Globus pallidus (tissue), 1 donor: ENCODE results near the gene KRTAP20-1.

Experiments
- DNase-seq: peaks from one replicate; pipeline ENCODE4 v3.0.0-alpha.2; 2015; ENCODE audit warnings: low spot score

KRTAP20-1 gene

DNA sequence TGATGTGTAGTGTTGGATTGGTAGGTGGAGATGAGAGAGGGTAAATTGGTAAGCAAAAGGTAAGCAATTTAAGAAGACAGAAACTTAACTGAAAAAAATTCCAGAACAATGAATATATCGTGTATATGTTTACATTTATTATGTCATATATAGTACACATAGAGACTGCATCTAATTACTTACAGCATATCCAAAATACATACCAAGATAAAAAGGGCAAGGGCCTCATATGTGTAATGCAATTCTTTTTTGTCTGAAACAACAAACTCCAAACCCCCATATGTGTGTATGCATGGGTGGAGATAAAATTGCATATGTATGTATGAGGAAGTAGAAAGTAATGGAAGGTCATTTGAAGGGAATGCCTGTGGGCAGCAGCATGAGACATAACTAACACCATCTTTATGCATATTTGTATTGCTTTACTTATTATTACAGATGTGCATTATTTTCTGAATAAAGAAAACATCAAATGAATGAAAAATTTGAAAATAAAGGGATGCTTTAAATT lies 30.7 kb downstream of the KRTAP20-1 start:
- no peak for DNase-seq

DNA sequence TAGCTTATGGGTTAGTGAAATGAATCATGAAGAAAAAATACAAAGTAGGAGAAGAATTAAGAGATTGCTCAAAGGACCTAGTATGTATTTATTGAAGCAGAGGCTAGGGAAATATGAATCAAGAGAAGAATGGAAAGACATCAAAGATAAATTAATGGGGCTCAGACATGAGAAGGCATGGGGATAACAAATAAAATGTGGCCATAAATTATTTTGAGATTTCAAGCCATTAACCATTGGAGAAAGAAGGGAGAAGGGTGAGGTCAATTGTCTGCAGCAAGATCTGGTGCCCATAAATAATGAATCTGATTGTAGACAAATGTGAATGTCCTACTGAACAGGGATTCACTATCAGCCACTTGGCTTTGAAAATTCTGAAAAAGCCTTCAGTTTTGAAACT lies 36.7 kb downstream of the KRTAP20-1 start:
- DNase-seq = no peak
